Neural progenitor cell (in vitro differentiated cells): ENCODE data around the gene SMG6. TPM values are rescaled to one million over a fixed set of nuclear protein-coding genes. Genes with fewer than 3 reads are reported as not detected.
A peak's percentile ranks its signal among the peaks of the same experiment; 100 is the strongest.

Experiments used
- DNase-seq: peaks from one replicate; pipeline ENCODE4 v3.0.0-alpha.2; 2016; ENCODE audit warnings: low spot score
- H2AFZ ChIP-seq: fragments of 200-600 bp; sonication (generic); replicated peaks from 2 replicates; pipeline ENCODE4 v1.6.1; 2016; ENCODE audit warnings: antibody characterized with exemption
- H3F3A ChIP-seq: fragments of 200-600 bp; sonication (generic); 2 replicates; pipeline ENCODE4 v1.6.1; 2016; ENCODE audit warnings: antibody characterized with exemption, low read depth
- H3K27ac ChIP-seq: fragments of 200-600 bp; sonication (generic); 2 replicates; pipeline ENCODE4 v1.5.1; 2016; ENCODE audit warnings: mild to moderate bottlenecking
- H3K27me3 ChIP-seq: fragments of 200-600 bp; sonication (generic); 2 replicates; pipeline ENCODE4 v1.6.1; 2016; ENCODE audit warnings: mild to moderate bottlenecking, moderate library complexity
- H3K36me3 ChIP-seq: fragments of 200-600 bp; sonication (generic); 2 replicates; pipeline ENCODE4 v1.5.1; 2016
- H3K4me1 ChIP-seq: fragments of 200-600 bp; sonication (generic); 2 replicates; pipeline ENCODE4 v1.6.1; 2016; ENCODE audit warnings: mixed run types
- H3K4me2 ChIP-seq: fragments of 200-600 bp; sonication (generic); 2 replicates; pipeline ENCODE4 v1.6.1; 2016
- H3K4me3 ChIP-seq: fragments of 200-600 bp; sonication (generic); 2 replicates; pipeline ENCODE4 v1.5.1; 2016
- H3K79me2 ChIP-seq: fragments of 200-600 bp; sonication (generic); 2 replicates; pipeline ENCODE4 v1.6.1; 2016; ENCODE audit warnings: low read depth
- H3K9ac ChIP-seq: fragments of 200-600 bp; sonication (generic); 2 replicates; pipeline ENCODE4 v1.6.1; 2016
- H3K9me3 ChIP-seq: fragments of 200-600 bp; sonication (generic); 2 replicates; pipeline ENCODE4 v1.5.1; 2016; ENCODE audit warnings: low read depth
- H4K20me1 ChIP-seq: fragments of 200-600 bp; sonication (generic); 2 replicates; pipeline ENCODE4 v1.6.1; 2016; ENCODE audit warnings: low read depth
- H3K27ac Mint-ChIP-seq: 3 replicates; pipeline ENCODE4 v1.8.0; 2021; ENCODE audit warnings: mixed read lengths
- H3K27me3 Mint-ChIP-seq: 2 replicates; pipeline ENCODE4 v1.8.0; 2022; ENCODE audit warnings: low read depth, mild to moderate bottlenecking, inconsistent platforms, moderate library complexity, mixed read lengths; ENCODE audit not compliant: insufficient read depth
- H3K36me3 Mint-ChIP-seq: 3 replicates; pipeline ENCODE4 v1.8.0; 2021; ENCODE audit warnings: mixed read lengths
- H3K4me1 Mint-ChIP-seq: 3 replicates; pipeline ENCODE4 v1.8.0; 2021; ENCODE audit warnings: mixed read lengths
- H3K4me3 Mint-ChIP-seq: 3 replicates; pipeline ENCODE4 v1.8.0; 2021; ENCODE audit warnings: mild to moderate bottlenecking, moderate library complexity, mixed read lengths
- H3K9me3 Mint-ChIP-seq: 3 replicates; pipeline ENCODE4 v1.8.0; 2020; ENCODE audit warnings: mixed read lengths
- EZH2 ChIP-seq: fragments of 200-600 bp; sonication (generic); IDR thresholded peaks from 2 replicates; pipeline ENCODE4 v1.6.1; 2017; ENCODE audit warnings: antibody characterized with exemption, mild to moderate bottlenecking, moderate library complexity
- EZH2phosphoT487 ChIP-seq: fragments of 200-600 bp; sonication (generic); IDR thresholded peaks from 2 replicates; pipeline ENCODE4 v1.6.1; 2017; ENCODE audit warnings: antibody characterized with exemption
- total RNA-seq: library from RNA; depleted of rRNA; stranded (reverse); fragments of >200 nt; gene quantifications from 2 replicates; pipeline ENCODE4 v1.2.3, GENCODE V29; 2015; ENCODE audit warnings: low replicate concordance
- TF ChIP-seq, protein P1 (sequence below): fragments of 200-600 bp; sonication (generic); IDR thresholded peaks from 2 replicates; pipeline ENCODE4 v1.5.1; 2017; ENCODE audit warnings: antibody characterized with exemption, mild to moderate bottlenecking

SMG6 gene
- total RNA-seq, 1 donor from 2014 or later = 19.0 TPM

DNA sequence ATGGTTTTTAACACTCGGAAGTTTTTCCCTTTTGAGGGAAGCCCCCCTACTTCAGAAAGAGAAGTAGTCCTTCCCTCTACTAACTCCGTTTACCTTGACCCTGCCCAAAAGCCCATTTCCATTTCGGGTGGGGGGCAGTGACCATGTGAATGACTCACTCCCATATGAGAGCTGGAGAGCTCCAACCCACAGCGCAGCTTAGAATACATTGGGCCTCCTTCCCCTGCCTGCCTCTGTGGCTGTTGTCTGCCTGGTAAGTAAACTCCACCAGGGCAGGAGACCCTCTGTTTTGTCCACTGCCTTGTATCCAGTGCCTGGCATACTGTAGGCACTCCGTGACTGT, 34.7 kb upstream of the SMG6 start:
- Histone ChIP-seq H3K4me1 (peaks cover 11% of the 10 kb centered on the region), H3K79me2 (peaks cover 38% of the 10 kb centered on the region), H3F3A (peaks cover 25% of the 10 kb centered on the region), H3K4me3 (peak overlapping the region; percentile 95), H3K4me2 (peak overlapping the region; percentile 97), H3K36me3 (peaks cover 16% of the 10 kb centered on the region), H3K27me3 (no peaks in the 10 kb centered on the region), H3K27ac (no peak overlapping the region), H3K9ac (no peak overlapping the region), H4K20me1 (peaks cover 4% of the 10 kb centered on the region), H3K9me3 (no peaks in the 10 kb centered on the region), H2AFZ (peak overlapping the region; percentile 88)
- Mint-ChIP-seq H3K9me3 (no peaks in the 10 kb centered on the region), H3K27me3 (peaks cover 7% of the 10 kb centered on the region), H3K4me1 (peaks cover 24% of the 10 kb centered on the region), H3K4me3 (peak overlapping the region; percentile 91), H3K36me3 (peaks cover 20% of the 10 kb centered on the region), H3K27ac (peak overlapping the region; percentile 53)
- TF ChIP-seq EZH2phosphoT487 (no peak), EZH2 (no peak)
- TF ChIP-seq, protein P1, sequence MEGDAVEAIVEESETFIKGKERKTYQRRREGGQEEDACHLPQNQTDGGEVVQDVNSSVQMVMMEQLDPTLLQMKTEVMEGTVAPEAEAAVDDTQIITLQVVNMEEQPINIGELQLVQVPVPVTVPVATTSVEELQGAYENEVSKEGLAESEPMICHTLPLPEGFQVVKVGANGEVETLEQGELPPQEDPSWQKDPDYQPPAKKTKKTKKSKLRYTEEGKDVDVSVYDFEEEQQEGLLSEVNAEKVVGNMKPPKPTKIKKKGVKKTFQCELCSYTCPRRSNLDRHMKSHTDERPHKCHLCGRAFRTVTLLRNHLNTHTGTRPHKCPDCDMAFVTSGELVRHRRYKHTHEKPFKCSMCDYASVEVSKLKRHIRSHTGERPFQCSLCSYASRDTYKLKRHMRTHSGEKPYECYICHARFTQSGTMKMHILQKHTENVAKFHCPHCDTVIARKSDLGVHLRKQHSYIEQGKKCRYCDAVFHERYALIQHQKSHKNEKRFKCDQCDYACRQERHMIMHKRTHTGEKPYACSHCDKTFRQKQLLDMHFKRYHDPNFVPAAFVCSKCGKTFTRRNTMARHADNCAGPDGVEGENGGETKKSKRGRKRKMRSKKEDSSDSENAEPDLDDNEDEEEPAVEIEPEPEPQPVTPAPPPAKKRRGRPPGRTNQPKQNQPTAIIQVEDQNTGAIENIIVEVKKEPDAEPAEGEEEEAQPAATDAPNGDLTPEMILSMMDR = no peak
- peak; percentile 19 for DNase-seq

DNA sequence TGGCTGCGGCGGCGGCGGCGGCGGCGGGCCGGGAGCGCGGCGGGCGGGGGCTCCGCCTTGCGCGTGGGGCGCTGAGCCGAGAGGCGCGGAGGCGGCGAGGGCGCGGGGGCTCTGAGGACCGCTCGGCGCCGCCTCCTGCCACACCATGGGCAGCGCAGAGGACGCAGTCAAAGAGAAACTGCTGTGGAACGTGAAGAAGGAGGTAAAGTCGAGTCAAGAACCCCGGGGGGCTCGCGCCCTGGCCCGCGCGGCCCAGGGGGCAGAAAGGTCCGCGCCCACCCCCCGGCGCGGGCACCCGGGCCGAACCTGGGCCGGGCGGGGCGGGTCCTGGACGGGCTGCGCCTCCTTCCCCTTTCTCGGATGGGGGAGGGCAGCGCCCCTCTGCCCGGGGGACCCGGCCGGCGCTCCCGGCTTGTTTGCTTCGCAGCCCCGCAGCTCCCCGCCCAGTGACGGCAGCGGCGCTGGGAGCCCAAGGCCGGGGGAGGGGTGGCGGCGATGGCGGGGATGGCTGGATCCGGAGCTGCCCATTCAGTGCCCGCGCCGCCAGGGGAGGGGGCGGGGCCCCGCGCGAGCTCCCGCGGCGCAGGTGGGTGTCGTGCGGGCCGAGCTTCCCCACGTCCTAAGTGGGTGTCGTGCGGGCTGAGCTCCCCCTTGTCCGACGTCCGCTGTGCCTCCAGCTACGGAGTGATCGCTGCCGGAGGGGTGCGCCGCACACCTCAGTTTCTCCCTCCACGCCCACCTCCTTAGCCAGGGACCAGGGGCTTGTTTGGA, 34.1 kb upstream of the SMG6 start:
- H2AFZ ChIP-seq = peak overlapping the region; percentile 88

DNA sequence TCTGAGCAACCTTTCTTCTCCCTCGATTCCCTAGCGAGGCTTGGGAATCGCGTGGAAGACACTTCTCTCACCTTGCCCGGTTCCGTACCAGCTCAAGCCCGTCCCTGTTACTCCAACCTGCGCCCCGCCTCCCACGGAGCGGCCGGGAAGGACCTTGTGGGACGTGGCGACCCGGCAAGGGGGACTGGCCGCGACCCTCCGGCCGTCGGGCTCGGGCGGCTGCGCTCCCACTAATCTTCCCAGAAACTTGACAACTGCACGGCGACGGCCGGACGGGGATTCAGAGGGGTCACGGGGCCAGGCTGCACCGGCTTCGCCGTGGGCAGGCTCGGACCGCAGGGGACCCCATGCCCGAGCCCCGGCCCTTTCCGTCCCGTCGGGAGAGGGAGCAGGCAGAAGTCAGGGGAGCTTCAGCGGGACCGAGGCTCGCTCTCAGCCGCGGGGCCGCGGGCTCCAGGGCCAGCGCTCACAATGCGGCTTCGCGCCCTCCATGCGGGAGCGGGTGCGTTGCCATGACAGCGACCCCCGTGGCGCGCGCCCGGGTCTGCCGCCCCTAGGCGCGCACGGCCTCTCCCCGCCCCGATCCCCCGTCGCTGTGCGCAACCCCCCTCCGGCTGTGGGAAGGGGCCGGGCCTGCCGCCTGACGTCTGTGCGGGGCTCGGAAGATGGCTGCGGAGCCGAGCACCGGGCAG, 33.4 kb upstream of the SMG6 start, which contains the start of gene SGSM2:
Gene SGSM2 (plus strand): TSS at position 650 of the 692 bp plus-strand sequence. CDS start 188 bp downstream, outside the sequence.
- Histone ChIP-seq H2AFZ (peak within 1 kb of the TSS; percentile 94), H4K20me1 (peaks cover 4% of the 10 kb centered on the region), H3K9ac (no peak within 1 kb of the TSS), H3K4me2 (peak within 1 kb of the TSS; percentile 97), H3K27ac (no peak within 1 kb of the TSS), H3K4me1 (peaks cover 11% of the 10 kb centered on the region), H3F3A (peaks cover 25% of the 10 kb centered on the region), H3K4me3 (peak within 1 kb of the TSS; percentile 95), H3K36me3 (peaks cover 26% of the 10 kb centered on the region), H3K9me3 (no peaks in the 10 kb centered on the region), H3K79me2 (peaks cover 44% of the 10 kb centered on the region), H3K27me3 (no peaks in the 10 kb centered on the region)
- Mint-ChIP-seq H3K36me3 (peaks cover 20% of the 10 kb centered on the region), H3K27me3 (peaks cover 7% of the 10 kb centered on the region), H3K4me1 (peaks cover 24% of the 10 kb centered on the region), H3K9me3 (no peaks in the 10 kb centered on the region), H3K27ac (peak within 1 kb of the TSS; percentile 66), H3K4me3 (peak within 1 kb of the TSS; percentile 99)
- TF ChIP-seq, protein P1 = no peak
- TF ChIP-seq EZH2phosphoT487 (no peak), EZH2 (no peak)
- DNase-seq = peak; percentile 77

More for the DNA sequence above, 34.1 kb upstream of the SMG6 start:
- DNase-seq = peak; percentile 73
- TF ChIP-seq, protein P1 = no peak
- no peak for TF ChIP-seq EZH2phosphoT487
- no peak for TF ChIP-seq EZH2
- peaks cover 20% of the 10 kb centered on the region for H3K36me3 Mint-ChIP-seq
- Histone ChIP-seq H3K36me3 (peaks cover 22% of the 10 kb centered on the region), H3K4me2 (peak overlapping the region; percentile 97), H3K9ac (no peak overlapping the region), H3K79me2 (peaks cover 44% of the 10 kb centered on the region), H3K9me3 (no peaks in the 10 kb centered on the region), H3K4me1 (peaks cover 11% of the 10 kb centered on the region), H3K4me3 (peak overlapping the region; percentile 95), H4K20me1 (peaks cover 4% of the 10 kb centered on the region), H3K27ac (no peak overlapping the region), H3K27me3 (no peaks in the 10 kb centered on the region), H3F3A (peaks cover 25% of the 10 kb centered on the region)
- H3K27me3 Mint-ChIP-seq = peaks cover 7% of the 10 kb centered on the region
- peaks cover 24% of the 10 kb centered on the region for H3K4me1 Mint-ChIP-seq
- no peaks in the 10 kb centered on the region for H3K9me3 Mint-ChIP-seq
- H3K4me3 Mint-ChIP-seq = peak overlapping the region; percentile 91
- peak overlapping the region; percentile 53 for H3K27ac Mint-ChIP-seq
